Measurements from ENCODE around the gene BMI1.
"Not testable (repeated sequence)": the region's sequence is repeated elsewhere in the genome, so short reads cannot be mapped to it uniquely, and the experiment has no call there.

The BMI1 gene

DNA sequence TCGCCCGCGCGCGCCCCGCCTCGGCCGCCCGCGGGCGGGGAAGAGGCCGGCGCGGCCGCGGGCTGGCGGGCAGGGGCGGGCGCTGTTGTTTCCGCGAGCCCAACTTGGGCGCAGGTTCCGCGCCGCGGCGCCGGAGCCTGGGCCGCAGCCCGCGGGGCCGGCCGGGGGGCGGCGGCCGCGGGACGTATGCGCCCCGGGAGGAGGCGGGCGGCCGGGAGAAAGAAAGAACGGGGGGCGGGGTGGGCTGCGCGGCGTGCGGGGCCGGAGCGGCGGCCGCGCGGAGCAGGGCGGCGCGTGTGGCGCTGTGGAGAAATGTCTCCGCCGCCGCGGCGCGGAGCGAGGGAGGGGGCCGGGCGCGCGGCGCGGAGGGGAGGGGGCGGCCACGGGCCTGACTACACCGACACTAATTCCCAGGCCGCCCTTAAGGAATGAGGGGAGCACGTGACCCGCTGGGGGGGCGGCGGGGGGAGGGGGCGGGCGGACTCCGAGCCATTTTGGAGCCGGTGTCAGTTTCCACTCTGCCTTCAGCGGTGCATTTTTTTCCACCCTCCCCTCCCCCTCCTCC lies at the start of gene BMI1:
TSS of gene BMI1 (plus strand) at position 509 of the 565 bp plus-strand sequence. CDS start 5,351 bp downstream, outside the sequence.
- H3K4me3 ChIP-seq (ENCODE audit: low read depth, low read length) = peak within 1 kb of the TSS; percentile 50

- H3K4me3 ChIP-seq (ENCODE audit: low read depth, low read length) = no peak overlapping the region
Measured at GRCh38 chr10:22271786-22272185, 49.1 kb upstream of the BMI1 start.

- H3K4me3 ChIP-seq (ENCODE audit: low read depth, low read length) = no peak overlapping the region
Measured at GRCh38 chr10:22278441-22278782, 42.5 kb upstream of the BMI1 start.

DNA sequence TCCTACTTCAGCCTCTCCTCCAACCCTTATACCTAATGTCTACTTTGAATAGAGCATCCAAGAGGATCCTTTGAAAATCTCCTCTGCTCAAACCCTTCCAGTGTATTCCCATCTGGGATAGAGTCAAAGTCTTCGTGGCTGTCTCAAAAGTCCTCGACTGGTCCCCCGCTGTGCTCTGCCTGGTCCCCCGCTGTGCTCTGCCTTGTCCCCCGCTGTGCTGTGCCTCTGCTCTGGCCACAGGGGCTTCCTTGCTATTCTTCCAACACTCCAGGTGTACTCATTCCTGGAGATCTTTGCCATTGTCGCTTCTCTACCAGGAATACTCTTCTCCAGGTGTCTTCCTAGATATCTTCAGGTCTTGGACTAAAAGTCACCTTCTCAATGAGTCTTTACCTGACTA lies 40.8 kb upstream of the BMI1 start:
- H3K4me3 ChIP-seq (ENCODE audit: low read depth, low read length) = no peak overlapping the region

GRCh38 chr10:22285130-22285529 lies 35.8 kb upstream of the BMI1 start:
- H3K4me3 ChIP-seq (ENCODE audit: low read depth, low read length) = no peak overlapping the region

GRCh38 chr10:22293747-22294404 lies 27.0 kb upstream of the BMI1 start:
- H3K4me3 ChIP-seq (ENCODE audit: low read depth, low read length) = no peak overlapping the region

- no peak overlapping the region for H3K4me3 ChIP-seq (ENCODE audit: low read depth, low read length)
Measured at GRCh38 chr10:22294694-22295093, 26.2 kb upstream of the BMI1 start.

- H3K4me3 ChIP-seq (ENCODE audit: low read depth, low read length) = no peak overlapping the region
Measured at GRCh38 chr10:22301193-22301592, 19.7 kb upstream of the BMI1 start.

DNA sequence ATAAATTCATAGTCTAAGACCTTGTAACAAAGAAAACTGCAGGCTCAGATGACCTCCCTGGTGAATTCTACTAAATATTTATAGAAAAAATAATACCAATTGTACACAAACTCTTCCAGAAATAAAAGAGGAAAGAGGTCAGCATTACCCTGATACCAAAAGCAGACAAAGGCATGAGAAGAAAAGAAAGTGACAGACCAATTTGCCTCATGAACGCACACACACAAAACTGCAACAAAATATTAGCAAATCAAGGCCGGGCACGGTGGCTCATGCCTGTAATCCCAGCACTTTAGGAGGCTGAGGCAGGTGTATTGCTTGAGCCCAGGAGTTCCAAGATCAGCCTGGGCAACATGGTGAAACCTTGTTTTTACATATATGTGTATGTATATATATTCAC lies 17.4 kb upstream of the BMI1 start:
- H3K4me3 ChIP-seq (ENCODE audit: low read depth, low read length) = no peak overlapping the region

- H3K4me3 ChIP-seq (ENCODE audit: low read depth, low read length) = no peak overlapping the region
Measured at GRCh38 chr10:22305721-22306120, 15.2 kb upstream of the BMI1 start.

DNA sequence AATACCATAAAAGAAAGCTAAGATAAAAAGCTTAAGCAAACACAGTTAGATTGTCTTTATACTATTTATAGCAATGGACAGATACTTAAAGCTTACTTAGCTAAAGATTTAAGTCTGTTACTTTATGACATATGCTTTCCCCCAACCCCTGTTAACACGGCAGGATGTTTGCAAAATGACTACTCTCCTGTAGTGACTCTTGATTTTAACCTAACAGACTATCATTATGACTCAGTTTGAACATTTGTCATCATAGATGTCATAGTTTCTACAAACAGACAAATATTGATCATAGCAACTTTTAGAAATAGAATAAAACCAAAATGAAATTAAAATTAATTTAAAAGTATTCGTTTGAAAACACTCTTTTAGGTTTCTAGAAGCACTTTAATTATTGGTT lies 12.5 kb upstream of the BMI1 start:
- H3K4me3 ChIP-seq (ENCODE audit: low read depth, low read length) = no peak overlapping the region

- no peak overlapping the region for H3K4me3 ChIP-seq (ENCODE audit: low read depth, low read length)
Measured at GRCh38 chr10:22309180-22310000, 11.5 kb upstream of the BMI1 start.

DNA sequence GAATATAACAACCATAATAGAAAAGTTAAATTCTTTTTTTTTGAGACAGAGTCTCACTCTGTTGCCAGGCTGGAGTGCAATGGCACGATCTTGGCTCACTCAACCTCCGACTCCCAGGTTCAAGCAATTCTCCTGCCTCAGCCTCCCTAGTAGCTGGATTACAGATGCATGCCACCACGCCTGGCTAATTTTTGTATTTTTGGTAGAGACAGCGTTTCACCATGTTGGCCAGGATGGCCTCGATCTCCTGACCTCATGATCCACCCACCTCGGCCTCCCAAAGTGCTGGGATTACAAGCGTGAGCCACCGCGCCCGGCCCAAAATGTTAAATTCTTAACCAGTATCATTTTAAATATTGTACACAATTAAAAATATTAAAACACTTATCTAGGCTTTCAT lies 10.9 kb upstream of the BMI1 start:
- not testable (repeated sequence) for H3K4me3 ChIP-seq (ENCODE audit: low read depth, low read length)

- H3K4me3 ChIP-seq (ENCODE audit: low read depth, low read length) = no peak overlapping the region
Measured at GRCh38 chr10:22310928-22311327, 10.0 kb upstream of the BMI1 start.

GRCh38 chr10:22314852-22315251 lies 6.0 kb upstream of the BMI1 start:
- no peak overlapping the region for H3K4me3 ChIP-seq (ENCODE audit: low read depth, low read length)

- peak overlapping the region; percentile 68 for H3K4me3 ChIP-seq (ENCODE audit: low read depth, low read length)
Measured at GRCh38 chr10:22315455-22316285, 5.2 kb upstream of the BMI1 start.

DNA sequence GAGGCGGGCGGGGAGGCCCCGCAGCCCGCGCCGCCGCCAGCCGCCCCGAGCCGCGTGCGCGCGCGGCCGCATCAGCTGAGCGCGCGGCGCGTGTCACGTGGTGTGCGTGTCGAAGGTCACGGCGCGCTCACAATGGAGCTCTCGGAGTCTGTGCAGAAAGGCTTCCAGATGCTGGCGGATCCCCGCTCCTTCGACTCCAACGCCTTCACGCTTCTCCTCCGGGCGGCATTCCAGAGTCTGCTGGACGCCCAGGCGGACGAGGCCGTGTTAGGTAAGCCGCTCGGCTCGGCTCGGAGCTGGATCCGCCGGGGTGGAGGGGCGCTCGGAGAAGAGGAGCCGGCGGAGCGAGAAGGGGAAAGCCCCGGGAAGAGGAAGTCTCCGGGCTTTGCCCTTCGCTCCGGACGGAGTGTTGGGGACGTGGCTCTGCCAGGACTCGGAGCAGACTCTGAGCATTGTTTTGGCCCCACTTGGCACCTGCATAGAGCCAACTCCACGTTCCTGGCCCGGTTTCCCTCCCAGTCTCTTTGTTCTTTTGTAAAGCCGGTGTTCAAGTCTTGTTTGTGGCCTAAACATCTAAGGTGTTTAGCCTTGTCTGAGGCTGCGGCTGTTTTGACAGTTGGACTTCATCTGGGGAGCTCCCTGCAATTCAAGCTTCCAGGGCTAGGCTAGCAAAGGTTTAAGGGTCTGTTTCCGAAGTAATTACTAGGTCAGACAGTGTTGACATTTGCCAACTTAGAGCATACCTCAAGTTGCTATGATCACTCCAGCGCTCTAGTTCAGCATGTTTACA lies 4.4 kb upstream of the BMI1 start, which contains the start of gene COMMD3:
TSS of gene COMMD3 (plus strand) at position 103 of the 790 bp plus-strand sequence. CDS start at position 133, 30 bp downstream.
- H3K4me3 ChIP-seq (ENCODE audit: low read depth, low read length) = peak within 1 kb of the TSS; percentile 68

- peak overlapping the region; percentile 68 for H3K4me3 ChIP-seq (ENCODE audit: low read depth, low read length)
Measured at GRCh38 chr10:22317076-22317370, 3.9 kb upstream of the BMI1 start.

DNA sequence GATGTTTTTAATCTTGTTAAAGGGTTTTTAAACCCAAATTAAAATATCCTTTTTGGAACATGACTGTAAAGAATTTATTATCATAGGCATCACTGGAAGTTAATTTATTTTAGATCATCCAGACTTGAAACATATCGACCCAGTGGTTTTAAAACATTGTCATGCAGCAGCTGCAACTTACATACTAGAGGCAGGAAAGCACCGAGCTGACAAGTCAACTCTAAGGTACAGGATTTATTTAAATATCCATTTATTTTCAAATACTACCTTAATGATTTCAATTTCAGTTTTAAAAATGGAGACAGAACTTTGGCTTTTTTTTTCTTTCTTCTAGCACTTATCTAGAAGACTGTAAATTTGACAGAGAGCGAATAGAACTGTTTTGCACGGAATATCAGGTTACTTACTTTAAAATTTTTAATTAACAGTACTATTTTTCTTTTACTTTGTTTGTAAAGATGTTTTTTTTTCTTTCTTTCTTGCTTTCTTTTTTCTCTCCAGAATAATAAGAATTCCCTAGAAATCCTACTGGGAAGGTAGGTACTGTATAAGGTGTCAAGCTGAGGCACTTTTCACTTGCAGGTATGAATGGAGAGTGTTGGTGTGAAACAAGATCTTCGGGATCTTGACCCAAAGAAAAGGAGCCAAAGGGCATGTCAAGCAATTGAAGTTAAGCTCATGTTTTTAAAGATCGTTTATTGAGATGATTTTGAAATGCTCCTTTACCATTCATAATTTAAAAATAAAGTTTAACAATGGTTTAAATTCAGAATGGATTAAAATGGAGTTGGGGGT lies 2.9 kb upstream of the BMI1 start:
- H3K4me3 ChIP-seq (ENCODE audit: low read depth, low read length) = no peak overlapping the region

- H3K4me3 ChIP-seq (ENCODE audit: low read depth, low read length) = no peak overlapping the region
Measured at GRCh38 chr10:22318772-22319171, 2.1 kb upstream of the BMI1 start.

All from iPS-11a (cell line).